Measurements from ENCODE around the gene CPED1. TPM values are rescaled to one million over a fixed set of nuclear protein-coding genes. Genes with fewer than 3 reads are reported as not detected.
"Not testable (repeated sequence)": the region's sequence is repeated elsewhere in the genome, so short reads cannot be mapped to it uniquely, and the experiment has no call there.

Gene CPED1
- polyA plus RNA-seq, 1 donor, result 8.4 TPM

GRCh38 chr7:121039510-121039822 lies 51.0 kb downstream of the CPED1 start:
- DNase-seq (ENCODE audit: low read depth), result no peak

GRCh38 chr7:121039994-121040393 lies 51.5 kb downstream of the CPED1 start:
- DNase-seq (ENCODE audit: low read depth), result no peak

- no peak for DNase-seq (ENCODE audit: low read depth)
Measured at GRCh38 chr7:121041516-121042148, 53.1 kb downstream of the CPED1 start.

GRCh38 chr7:121042195-121042594 lies 53.7 kb downstream of the CPED1 start:
- no peak for DNase-seq (ENCODE audit: low read depth)

- DNase-seq (ENCODE audit: low read depth), result no peak
Measured at GRCh38 chr7:121042899-121043298, 54.4 kb downstream of the CPED1 start.

- DNase-seq (ENCODE audit: low read depth), result no peak
Measured at GRCh38 chr7:121043314-121044234, 55.1 kb downstream of the CPED1 start.

- DNase-seq (ENCODE audit: low read depth), result no peak
Measured at GRCh38 chr7:121045090-121045489, 56.6 kb downstream of the CPED1 start.

GRCh38 chr7:121046009-121046408 lies 57.5 kb downstream of the CPED1 start:
- no peak for DNase-seq (ENCODE audit: low read depth)

GRCh38 chr7:121046893-121047468 lies 58.5 kb downstream of the CPED1 start:
- DNase-seq (ENCODE audit: low read depth), result no peak

GRCh38 chr7:121048195-121048594 lies 59.7 kb downstream of the CPED1 start:
- DNase-seq (ENCODE audit: low read depth), result no peak

- DNase-seq (ENCODE audit: low read depth), result no peak
Measured at GRCh38 chr7:121049028-121049791, 60.7 kb downstream of the CPED1 start.

- no peak for DNase-seq (ENCODE audit: low read depth)
Measured at GRCh38 chr7:121049897-121050296, 61.4 kb downstream of the CPED1 start.

GRCh38 chr7:121053219-121053618 lies 64.7 kb downstream of the CPED1 start:
- no peak for DNase-seq (ENCODE audit: low read depth)

GRCh38 chr7:121054925-121055324 lies 66.4 kb downstream of the CPED1 start:
- DNase-seq (ENCODE audit: low read depth), result no peak

GRCh38 chr7:121057878-121058277 lies 69.4 kb downstream of the CPED1 start:
- no peak for DNase-seq (ENCODE audit: low read depth)

GRCh38 chr7:121058975-121059374 lies 70.5 kb downstream of the CPED1 start:
- no peak for DNase-seq (ENCODE audit: low read depth)

GRCh38 chr7:121059979-121060509 lies 71.5 kb downstream of the CPED1 start:
- DNase-seq (ENCODE audit: low read depth), result not testable (repeated sequence)

GRCh38 chr7:121061677-121062582 lies 73.4 kb downstream of the CPED1 start:
- DNase-seq (ENCODE audit: low read depth), result no peak

- no peak for DNase-seq (ENCODE audit: low read depth)
Measured at GRCh38 chr7:121062671-121063279, 74.3 kb downstream of the CPED1 start.

- not testable (repeated sequence) for DNase-seq (ENCODE audit: low read depth)
Measured at GRCh38 chr7:121067717-121068116, 79.2 kb downstream of the CPED1 start.

Measured in forelimb muscle (tissue), 1 donor.